Measurements from ENCODE around the gene ITPK1. TPM values are rescaled to one million over a fixed set of nuclear protein-coding genes. Genes with fewer than 3 reads are reported as not detected.

ITPK1 gene
- total RNA-seq, 2 experiments from 2014 or later: 17.8 to 34.7 TPM

- Histone ChIP-seq H3K79me2 (ENCODE audit: insufficient read depth, low read depth, low read length) (no peaks in the 10 kb centered on the region), H2AFZ (ENCODE audit: low read length) (no peak overlapping the region), H3K27ac (ENCODE audit: low read depth, low read length, poor library complexity, severe bottlenecking) (no peak overlapping the region), H3K4me3 (ENCODE audit: low read depth, low read length, poor library complexity, severe bottlenecking) (no peak overlapping the region), H3K4me2 (ENCODE audit: low read length) (no peak overlapping the region), H3K9me2 (ENCODE audit: insufficient read depth, low read length) (no peaks in the 10 kb centered on the region), H4K20me1 (ENCODE audit: insufficient read depth, low read length) (no peaks in the 10 kb centered on the region), H3K36me3 (ENCODE audit: insufficient read depth, low read length) (no peaks in the 10 kb centered on the region), H3K4me1 (ENCODE audit: insufficient read depth, low read length, poor library complexity, severe bottlenecking) (no peaks in the 10 kb centered on the region), H3K9me3 (ENCODE audit: low read length) (no peaks in the 10 kb centered on the region)
- ChIA-PET CTCF (ENCODE audit: unreplicated experiment) (no interaction called here), POLR2A (no interaction called here)
- no TSS peak for BruUV-seq (replicated peaks)
- intact Hi-C loops (cut with micrococcal nuclease; ENCODE audit: unreplicated experiment): no loop called here
- no peak for DNase-seq (ENCODE audit: low spot score)
- TF ChIP-seq CTCF (conservative IDR thresholded peaks at IDR 0.05; ENCODE audit: low read length) (no peak), EZH2phosphoT487 (IDR thresholded peaks at IDR 0.05; ENCODE audit: borderline replicate concordance, low read depth, low read length) (no peak)
Measured at GRCh38 chr14:92897922-92898565, 217.7 kb downstream of the ITPK1 start.

GRCh38 chr14:92895352-92895878 is 220.3 kb downstream of the ITPK1 start:
- CTCF ChIA-PET (ENCODE audit: unreplicated experiment): no interaction called here

More at GRCh38 chr14:92895352-92895878, 220.3 kb downstream of the ITPK1 start:
- POLR2A ChIA-PET: no interaction called here
- TF ChIP-seq EZH2phosphoT487 (IDR thresholded peaks at IDR 0.05; ENCODE audit: borderline replicate concordance, low read depth, low read length) (no peak), CTCF (conservative IDR thresholded peaks at IDR 0.05; ENCODE audit: low read length) (no peak)
- Histone ChIP-seq H4K20me1 (ENCODE audit: insufficient read depth, low read length) (no peaks in the 10 kb centered on the region), H3K27ac (ENCODE audit: low read depth, low read length, poor library complexity, severe bottlenecking) (no peak overlapping the region), H3K36me3 (ENCODE audit: insufficient read depth, low read length) (no peaks in the 10 kb centered on the region), H3K79me2 (ENCODE audit: insufficient read depth, low read depth, low read length) (no peaks in the 10 kb centered on the region), H3K9me2 (ENCODE audit: insufficient read depth, low read length) (no peaks in the 10 kb centered on the region), H3K9me3 (ENCODE audit: low read length) (no peaks in the 10 kb centered on the region), H3K4me2 (ENCODE audit: low read length) (no peak overlapping the region), H2AFZ (ENCODE audit: low read length) (no peak overlapping the region), H3K4me1 (ENCODE audit: insufficient read depth, low read length, poor library complexity, severe bottlenecking) (no peaks in the 10 kb centered on the region), H3K4me3 (ENCODE audit: low read depth, low read length, poor library complexity, severe bottlenecking) (no peak overlapping the region)
- no TSS peak for BruUV-seq (replicated peaks)
- intact Hi-C loops (cut with micrococcal nuclease; ENCODE audit: unreplicated experiment): no loop called here
- DNase-seq (ENCODE audit: low spot score): no peak

Data from OCI-LY7 (cell line).